Calu3 (cell line): ENCODE data around the gene TPP2. TPM values are rescaled to one million over a fixed set of nuclear protein-coding genes. Genes with fewer than 3 reads are reported as not detected.

Experiments used
- BruUV-seq: library from RNA; stranded (reverse); fragments of 400-500 nt; replicated peaks from 2 replicates; lab custom pipeline; 2021; lab: Mats Ljungman, UMichigan
- CTCF ChIA-PET: fragments of 300-600 bp; sonication (Branson Sonifier 250); formaldehyde crosslinking; loops from one replicate; lab custom pipeline; 2022; ENCODE audit warnings: antibody characterized with exemption; lab: Charles Lee
- DNase-seq: peaks from one replicate; pipeline ENCODE4 v3.0.0; 2022
- H3K27ac Mint-ChIP-seq: one replicate; pipeline ENCODE4 v1.8.0; 2022; ENCODE audit warnings: mixed read lengths; ENCODE audit not compliant: unreplicated experiment
- H3K27me3 Mint-ChIP-seq: one replicate; pipeline ENCODE4 v1.8.0; 2022; ENCODE audit warnings: mixed read lengths; ENCODE audit not compliant: unreplicated experiment
- H3K36me3 Mint-ChIP-seq: one replicate; pipeline ENCODE4 v1.8.0; 2022; ENCODE audit warnings: mild to moderate bottlenecking, moderate library complexity, mixed read lengths; ENCODE audit not compliant: insufficient read depth, unreplicated experiment
- H3K4me1 Mint-ChIP-seq: one replicate; pipeline ENCODE4 v1.8.0; 2022; ENCODE audit warnings: mild to moderate bottlenecking, low read depth, mixed read lengths; ENCODE audit not compliant: unreplicated experiment
- H3K4me3 Mint-ChIP-seq: one replicate; pipeline ENCODE4 v1.8.0; 2022; ENCODE audit warnings: mild to moderate bottlenecking, low read depth, moderate library complexity, mixed read lengths; ENCODE audit not compliant: unreplicated experiment
- H3K9me3 Mint-ChIP-seq: one replicate; pipeline ENCODE4 v1.8.0; 2022; ENCODE audit warnings: low read depth, mixed read lengths; ENCODE audit not compliant: unreplicated experiment
- intact Hi-C: fragments of 100-400 bp; cut with micrococcal nuclease; formaldehyde crosslinking; loops from one replicate; pipeline ENCODE4 v1.10.0; 2022; ENCODE audit not compliant: unreplicated experiment
- total RNA-seq: library from RNA; stranded (reverse); gene quantifications from 2 replicates; pipeline ENCODE4 v1.2.3, GENCODE V29; 2022
- TF ChIP-seq, protein P1 (sequence below): fragments of 200-600 bp; IDR thresholded peaks from one replicate; pipeline ENCODE4 v1.8.0; 2022; ENCODE audit warnings: antibody characterized with exemption; ENCODE audit not compliant: unreplicated experiment

The TPP2 gene
- total RNA-seq, 1 experiment from 2014 or later: 17.3 TPM

GRCh38 chr13:102710261-102710679 is 113.5 kb downstream of the TPP2 start:
- TF ChIP-seq, protein P1, sequence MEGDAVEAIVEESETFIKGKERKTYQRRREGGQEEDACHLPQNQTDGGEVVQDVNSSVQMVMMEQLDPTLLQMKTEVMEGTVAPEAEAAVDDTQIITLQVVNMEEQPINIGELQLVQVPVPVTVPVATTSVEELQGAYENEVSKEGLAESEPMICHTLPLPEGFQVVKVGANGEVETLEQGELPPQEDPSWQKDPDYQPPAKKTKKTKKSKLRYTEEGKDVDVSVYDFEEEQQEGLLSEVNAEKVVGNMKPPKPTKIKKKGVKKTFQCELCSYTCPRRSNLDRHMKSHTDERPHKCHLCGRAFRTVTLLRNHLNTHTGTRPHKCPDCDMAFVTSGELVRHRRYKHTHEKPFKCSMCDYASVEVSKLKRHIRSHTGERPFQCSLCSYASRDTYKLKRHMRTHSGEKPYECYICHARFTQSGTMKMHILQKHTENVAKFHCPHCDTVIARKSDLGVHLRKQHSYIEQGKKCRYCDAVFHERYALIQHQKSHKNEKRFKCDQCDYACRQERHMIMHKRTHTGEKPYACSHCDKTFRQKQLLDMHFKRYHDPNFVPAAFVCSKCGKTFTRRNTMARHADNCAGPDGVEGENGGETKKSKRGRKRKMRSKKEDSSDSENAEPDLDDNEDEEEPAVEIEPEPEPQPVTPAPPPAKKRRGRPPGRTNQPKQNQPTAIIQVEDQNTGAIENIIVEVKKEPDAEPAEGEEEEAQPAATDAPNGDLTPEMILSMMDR: no peak
- CTCF ChIA-PET: no interaction called here
- Mint-ChIP-seq H3K36me3 (no peaks in the 10 kb centered on the region), H3K4me1 (peaks cover 15% of the 10 kb centered on the region), H3K27me3 (no peaks in the 10 kb centered on the region), H3K4me3 (no peak overlapping the region), H3K9me3 (peaks cover under 1% of the 10 kb centered on the region), H3K27ac (no peak overlapping the region)
- BruUV-seq: no TSS peak
- no peak for DNase-seq
- intact Hi-C loops: no loop called here

- Mint-ChIP-seq H3K9me3 (peaks cover 3% of the 10 kb centered on the region), H3K36me3 (no peaks in the 10 kb centered on the region), H3K27ac (no peak overlapping the region), H3K27me3 (no peaks in the 10 kb centered on the region), H3K4me1 (no peaks in the 10 kb centered on the region), H3K4me3 (no peak overlapping the region)
- intact Hi-C loops: no loop called here
- DNase-seq: no peak
- BruUV-seq: no TSS peak
- CTCF ChIA-PET: interaction anchor here (0.7 kb wide), 1 partner anchor 9 kb away, joined by 4 read pairs; no protein-coding TSS in a partner anchor
- TF ChIP-seq, protein P1: no peak
Observed at GRCh38 chr13:102715447-102715846, 118.7 kb downstream of the TPP2 start.

- Mint-ChIP-seq H3K9me3 (peaks cover 3% of the 10 kb centered on the region), H3K36me3 (no peaks in the 10 kb centered on the region), H3K4me1 (no peaks in the 10 kb centered on the region), H3K4me3 (no peak overlapping the region), H3K27me3 (no peaks in the 10 kb centered on the region), H3K27ac (no peak overlapping the region)
- CTCF ChIA-PET: no interaction called here
- intact Hi-C loops: no loop called here
- BruUV-seq: no TSS peak
- TF ChIP-seq, protein P1: no peak
- no peak for DNase-seq
Observed at GRCh38 chr13:102718746-102719145, 122.0 kb downstream of the TPP2 start.

DNA sequence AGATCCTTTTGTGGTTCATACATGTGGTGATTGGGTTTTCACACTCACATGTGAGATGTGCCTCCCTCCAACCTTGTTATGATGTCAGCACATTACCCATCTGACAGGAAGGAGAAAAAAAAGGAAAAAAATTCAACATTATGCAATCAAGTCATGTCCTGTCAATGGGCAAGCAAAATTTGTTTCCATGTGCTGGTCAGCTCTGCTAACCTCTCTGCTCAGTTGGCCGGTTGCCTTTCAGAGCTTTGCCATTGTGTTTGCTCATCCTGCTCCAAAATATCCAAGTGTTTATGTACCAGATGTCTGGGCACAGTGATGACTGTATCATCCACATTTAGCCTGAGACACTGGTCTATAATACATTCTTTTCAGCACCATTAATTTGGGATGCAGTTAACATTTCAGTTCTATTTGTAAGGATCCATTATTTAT is 125.0 kb downstream of the TPP2 start:
- Mint-ChIP-seq H3K9me3 (no peaks in the 10 kb centered on the region), H3K36me3 (no peaks in the 10 kb centered on the region), H3K27me3 (no peaks in the 10 kb centered on the region), H3K27ac (no peak overlapping the region), H3K4me1 (no peaks in the 10 kb centered on the region), H3K4me3 (no peak overlapping the region)
- intact Hi-C loops: no loop called here
- no TSS peak for BruUV-seq
- TF ChIP-seq, protein P1: no peak
- no peak for DNase-seq
- CTCF ChIA-PET: no interaction called here
